ENCODE data around the gene NAV2. TPM values are rescaled to one million over a fixed set of nuclear protein-coding genes. Genes with fewer than 3 reads are reported as not detected.

Gene NAV2
- total RNA-seq, 1 experiment from 2014 or later: 63.5 TPM

GRCh38 chr11:20043992-20044391, 331.4 kb downstream of the NAV2 start:
- H3K9me3 Mint-ChIP-seq (ENCODE audit: unreplicated experiment): no peaks in the 10 kb centered on the region
- H3K4me1 Mint-ChIP-seq (ENCODE audit: low read depth, unreplicated experiment): peaks cover 23% of the 10 kb centered on the region
- no peak for DNase-seq
- no peak for TF ChIP-seq CTCF (IDR thresholded peaks at IDR 0.05; ENCODE audit: insufficient read depth in 1 of 2, low read depth in 1 of 2, low read length in 1 of 2, severe bottlenecking in 1 of 2, unreplicated experiment in 1 of 2)
- BruUV-seq (replicated peaks): no TSS peak
- Histone ChIP-seq H3K27me3 (replicated peaks; ENCODE audit: control insufficient read depth, insufficient read depth, low read length) (no peaks in the 10 kb centered on the region), H3K36me3 (ENCODE audit: control insufficient read depth, insufficient read depth, low read length) (peaks cover 7% of the 10 kb centered on the region), H3K4me1 (peaks cover 30% of the 10 kb centered on the region), H3K9me3 (no peaks in the 10 kb centered on the region), H3K4me3 (ENCODE audit: low read depth, low read length) (no peak overlapping the region)
- H3K27me3 Mint-ChIP-seq (ENCODE audit: insufficient read depth, unreplicated experiment): no peaks in the 10 kb centered on the region
- no peak overlapping the region for H3K27ac Mint-ChIP-seq (ENCODE audit: unreplicated experiment)
- intact Hi-C loops (cut with micrococcal nuclease; ENCODE audit: unreplicated experiment): no loop called here
- POLR2A ChIA-PET: no interaction called here
- no peak overlapping the region for H3K4me3 Mint-ChIP-seq (ENCODE audit: unreplicated experiment)
- CTCF ChIA-PET: no interaction called here
- peaks cover 78% of the 10 kb centered on the region for H3K36me3 Mint-ChIP-seq (ENCODE audit: insufficient read depth, unreplicated experiment)

GRCh38 chr11:20045098-20045688, 332.6 kb downstream of the NAV2 start:
- Mint-ChIP-seq H3K36me3 (ENCODE audit: insufficient read depth, unreplicated experiment) (peaks cover 84% of the 10 kb centered on the region), H3K4me3 (ENCODE audit: unreplicated experiment) (no peak overlapping the region), H3K27ac (ENCODE audit: unreplicated experiment) (no peak overlapping the region), H3K27me3 (ENCODE audit: insufficient read depth, unreplicated experiment) (no peaks in the 10 kb centered on the region), H3K9me3 (ENCODE audit: unreplicated experiment) (no peaks in the 10 kb centered on the region), H3K4me1 (ENCODE audit: low read depth, unreplicated experiment) (peaks cover 31% of the 10 kb centered on the region)
- TF ChIP-seq CTCF (IDR thresholded peaks at IDR 0.05; ENCODE audit: insufficient read depth in 1 of 2, low read depth in 1 of 2, low read length in 1 of 2, severe bottlenecking in 1 of 2, unreplicated experiment in 1 of 2): no peak
- intact Hi-C loops (cut with micrococcal nuclease; ENCODE audit: unreplicated experiment): no loop called here
- ChIA-PET POLR2A (no interaction called here), CTCF (interaction anchor here (0.5 kb wide), 1 partner anchor 108 kb away, joined by 4 read pairs; no protein-coding TSS in a partner anchor)
- peaks cover 28% of the 10 kb centered on the region for H3K4me1 ChIP-seq
- no peaks in the 10 kb centered on the region for H3K27me3 ChIP-seq (replicated peaks; ENCODE audit: control insufficient read depth, insufficient read depth, low read length)
- H3K36me3 ChIP-seq (ENCODE audit: control insufficient read depth, insufficient read depth, low read length): peaks cover 7% of the 10 kb centered on the region
- H3K4me3 ChIP-seq (ENCODE audit: low read depth, low read length): no peak overlapping the region
- DNase-seq: no peak
- H3K9me3 ChIP-seq: no peaks in the 10 kb centered on the region
- BruUV-seq (replicated peaks): TSS peak; percentile 31

- no peaks in the 10 kb centered on the region for H3K27me3 ChIP-seq (replicated peaks; ENCODE audit: control insufficient read depth, insufficient read depth, low read length)
- ChIA-PET POLR2A (no interaction called here), CTCF (no interaction called here)
- BruUV-seq (replicated peaks): no TSS peak
- H3K9me3 ChIP-seq: no peaks in the 10 kb centered on the region
- TF ChIP-seq CTCF (IDR thresholded peaks at IDR 0.05; ENCODE audit: insufficient read depth in 1 of 2, low read depth in 1 of 2, low read length in 1 of 2, severe bottlenecking in 1 of 2, unreplicated experiment in 1 of 2): no peak
- no peak overlapping the region for H3K4me3 ChIP-seq (ENCODE audit: low read depth, low read length)
- intact Hi-C loops (cut with micrococcal nuclease; ENCODE audit: unreplicated experiment): no loop called here
- H3K4me1 Mint-ChIP-seq (ENCODE audit: low read depth, unreplicated experiment): peaks cover 34% of the 10 kb centered on the region
- no peak for DNase-seq
- no peaks in the 10 kb centered on the region for H3K27me3 Mint-ChIP-seq (ENCODE audit: insufficient read depth, unreplicated experiment)
- H3K9me3 Mint-ChIP-seq (ENCODE audit: unreplicated experiment): no peaks in the 10 kb centered on the region
- H3K27ac Mint-ChIP-seq (ENCODE audit: unreplicated experiment): no peak overlapping the region
- H3K36me3 ChIP-seq (ENCODE audit: control insufficient read depth, insufficient read depth, low read length): peaks cover 7% of the 10 kb centered on the region
- H3K36me3 Mint-ChIP-seq (ENCODE audit: insufficient read depth, unreplicated experiment): peaks cover 90% of the 10 kb centered on the region
- no peak overlapping the region for H3K4me3 Mint-ChIP-seq (ENCODE audit: unreplicated experiment)
- peaks cover 28% of the 10 kb centered on the region for H3K4me1 ChIP-seq
Observed at GRCh38 chr11:20046416-20046815, 333.8 kb downstream of the NAV2 start.
